Adipose tissue (tissue), 3 donors: ENCODE measurements around the gene EZR. TPM values are rescaled to one million over a fixed set of nuclear protein-coding genes. Genes with fewer than 3 reads are reported as not detected.
"Not testable (repeated sequence)": the region's sequence is repeated elsewhere in the genome, so short reads cannot be mapped to it uniquely, and the experiment has no call there.

Experiments used
- H3K27ac ChIP-seq: one replicate; pipeline ENCODE4 v1.5.1; 2013; ENCODE audit warnings: low read depth, low read length
- WGBS, 3 donors: extraction: QIAGEN DNeasy Blood & Tissue Kit; methylation state at CpG; one replicate each; pipeline ENCODE4 v1.1.7; 2013; 5-methylcytosine and 5-hydroxymethylcytosine counted together
- polyA plus RNA-seq, 3 donors: library from polyadenylated mRNA; stranded (reverse); fragments of 200-250 nt; gene quantifications; one replicate each; pipeline ENCODE4 v1.2.3, GENCODE V29; 2013
- donor health status: healthy with polysubstance abuse.
- donor health status: Bipolar disorder and iron deficiency.
- donor health status: healthy.

The EZR gene
- polyA plus RNA-seq, 3 donors: 37.6 to 63.1 (median 54.9) TPM

GRCh38 chr6:158847012-158847529 lies 27.9 kb upstream of the EZR start:
- 74 to 93% (median 78%) methylated on average over 9 to 11 of the region's 11 CpGs for WGBS, 3 donors
- no peak overlapping the region for H3K27ac ChIP-seq

GRCh38 chr6:158843751-158844683 lies 24.8 kb upstream of the EZR start:
- no peak overlapping the region for H3K27ac ChIP-seq
- WGBS, 3 donors: 43 to 60% (median 58%) methylated on average over 10 of the region's 10 CpGs

- H3K27ac ChIP-seq: no peak overlapping the region
- WGBS, 3 donors: 71 to 90% (median 73%) methylated on average over 3 of the region's 3 CpGs
Observed at GRCh38 chr6:158841358-158841757, 22.2 kb upstream of the EZR start.

- no peak overlapping the region for H3K27ac ChIP-seq
- 84 to 90% (median 88%) methylated on average over 1 of the region's 1 CpG for WGBS, 3 donors
Observed at GRCh38 chr6:158840465-158840864, 21.3 kb upstream of the EZR start.

- 93 to 95% (median 95%) methylated on average over 5 of the region's 5 CpGs for WGBS, 3 donors
- H3K27ac ChIP-seq: no peak overlapping the region
Observed at GRCh38 chr6:158839796-158840195, 20.6 kb upstream of the EZR start.

GRCh38 chr6:158838790-158839189 lies 19.6 kb upstream of the EZR start:
- H3K27ac ChIP-seq: not testable (repeated sequence)
- 92 to 99% (median 94%) methylated on average over 3 of the region's 3 CpGs for WGBS, 3 donors

GRCh38 chr6:158837684-158838625 lies 18.8 kb upstream of the EZR start:
- H3K27ac ChIP-seq: no peak overlapping the region
- 78 to 89% (median 81%) methylated on average over 14 of the region's 14 CpGs for WGBS, 3 donors

- 95 to 97% (median 96%) methylated on average over 11 of the region's 11 CpGs for WGBS, 3 donors
- no peak overlapping the region for H3K27ac ChIP-seq
Observed at GRCh38 chr6:158836625-158837311, 17.6 kb upstream of the EZR start.

GRCh38 chr6:158835616-158836221 lies 16.6 kb upstream of the EZR start:
- WGBS, 3 donors: 34 to 47% (median 38%) methylated on average over 19 of the region's 19 CpGs

GRCh38 chr6:158834675-158835385 lies 15.7 kb upstream of the EZR start:
- WGBS, 3 donors: 87 to 93% (median 90%) methylated on average over 9 of the region's 9 CpGs
- no peak overlapping the region for H3K27ac ChIP-seq

More at GRCh38 chr6:158835616-158836221, 16.6 kb upstream of the EZR start:
- H3K27ac ChIP-seq: no peak overlapping the region

- WGBS, 3 donors: 94 to 97% (median 95%) methylated on average over 9 of the region's 9 CpGs
- not testable (repeated sequence) for H3K27ac ChIP-seq
Observed at GRCh38 chr6:158832807-158833206, 13.6 kb upstream of the EZR start.

GRCh38 chr6:158832026-158832425 lies 12.9 kb upstream of the EZR start:
- 83 to 91% (median 89%) methylated on average over 4 of the region's 4 CpGs for WGBS, 3 donors
- H3K27ac ChIP-seq: no peak overlapping the region

- no peak overlapping the region for H3K27ac ChIP-seq
- WGBS, 3 donors: 88 to 95% (median 94%) methylated on average over 8 of the region's 8 CpGs
Observed at GRCh38 chr6:158831571-158831970, 12.4 kb upstream of the EZR start.

- WGBS, 3 donors: 96 to 99% (median 96%) methylated on average over 13 of the region's 13 CpGs
- H3K27ac ChIP-seq: no peak overlapping the region
Observed at GRCh38 chr6:158830736-158831135, 11.6 kb upstream of the EZR start.

GRCh38 chr6:158828807-158829206 lies 9.6 kb upstream of the EZR start:
- WGBS, 3 donors: 75 to 81% (median 78%) methylated on average over 7 of the region's 7 CpGs

GRCh38 chr6:158826819-158827501 lies 7.8 kb upstream of the EZR start:
- 64 to 90% (median 69%) methylated on average over 4 of the region's 4 CpGs for WGBS, 3 donors
- H3K27ac ChIP-seq: no peak overlapping the region

More at GRCh38 chr6:158828807-158829206, 9.6 kb upstream of the EZR start:
- no peak overlapping the region for H3K27ac ChIP-seq

GRCh38 chr6:158825951-158826306 lies 6.8 kb upstream of the EZR start:
- 32 to 48% (median 48%) methylated on average over 9 of the region's 9 CpGs for WGBS, 3 donors
- H3K27ac ChIP-seq: no peak overlapping the region
